ENCODE data around the gene SERINC2. TPM values are rescaled to one million over a fixed set of nuclear protein-coding genes. Genes with fewer than 3 reads are reported as not detected.
A peak's percentile ranks its signal among the peaks of the same experiment; 100 is the strongest.

Gene SERINC2
- total RNA-seq, 4 donors from 2014 or later, result 85.6 to 343 (median 250) TPM

DNA sequence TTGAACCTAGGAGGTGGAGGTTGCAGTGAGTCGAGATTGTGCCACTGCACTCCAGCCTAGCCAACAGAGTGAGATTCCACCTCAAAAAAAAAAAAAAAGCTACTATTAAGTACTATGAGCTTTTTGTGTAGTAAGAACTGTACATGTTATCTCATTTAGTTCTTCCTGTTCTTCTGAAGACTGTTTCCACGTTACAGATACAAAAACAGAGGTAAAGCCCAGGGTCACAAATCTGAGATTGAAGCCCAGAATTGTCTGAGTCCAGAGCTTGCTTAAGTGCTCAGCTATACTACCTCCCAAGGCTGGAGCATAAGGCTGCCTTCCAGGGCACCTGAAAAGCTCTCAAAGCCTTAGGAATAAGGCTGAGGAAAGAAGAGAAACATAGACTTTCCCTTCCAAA, 43.0 kb upstream of the SERINC2 start:
- DNase-seq, result no peak
- TF ChIP-seq POLR2AphosphoS5 (IDR thresholded peaks at IDR 0.05) (no peak), POLR2A (IDR thresholded peaks at IDR 0.05) (no peak), EP300 (IDR thresholded peaks at IDR 0.05; ENCODE audit: low read depth) (no peak)
- TF ChIP-seq, protein P1, sequence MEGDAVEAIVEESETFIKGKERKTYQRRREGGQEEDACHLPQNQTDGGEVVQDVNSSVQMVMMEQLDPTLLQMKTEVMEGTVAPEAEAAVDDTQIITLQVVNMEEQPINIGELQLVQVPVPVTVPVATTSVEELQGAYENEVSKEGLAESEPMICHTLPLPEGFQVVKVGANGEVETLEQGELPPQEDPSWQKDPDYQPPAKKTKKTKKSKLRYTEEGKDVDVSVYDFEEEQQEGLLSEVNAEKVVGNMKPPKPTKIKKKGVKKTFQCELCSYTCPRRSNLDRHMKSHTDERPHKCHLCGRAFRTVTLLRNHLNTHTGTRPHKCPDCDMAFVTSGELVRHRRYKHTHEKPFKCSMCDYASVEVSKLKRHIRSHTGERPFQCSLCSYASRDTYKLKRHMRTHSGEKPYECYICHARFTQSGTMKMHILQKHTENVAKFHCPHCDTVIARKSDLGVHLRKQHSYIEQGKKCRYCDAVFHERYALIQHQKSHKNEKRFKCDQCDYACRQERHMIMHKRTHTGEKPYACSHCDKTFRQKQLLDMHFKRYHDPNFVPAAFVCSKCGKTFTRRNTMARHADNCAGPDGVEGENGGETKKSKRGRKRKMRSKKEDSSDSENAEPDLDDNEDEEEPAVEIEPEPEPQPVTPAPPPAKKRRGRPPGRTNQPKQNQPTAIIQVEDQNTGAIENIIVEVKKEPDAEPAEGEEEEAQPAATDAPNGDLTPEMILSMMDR (IDR thresholded peaks at IDR 0.05), result no peak
- no peaks in the 10 kb centered on the region for H3K9me3 ChIP-seq
- H3K36me3 ChIP-seq, result no peaks in the 10 kb centered on the region
- in situ Hi-C loops (cut with MboI; ENCODE audit: low pct_ligation_motif_present in 1 of 4, low pct_unique_long_range_greater_than_20kb in 1 of 4, low sequenced_read_pairs in 3 of 4), result no loop called here
- WGBS, 2 donors (ENCODE audit: low coverage in 1 of 2), result 66 to 70% methylated on average over 2 of the region's 2 CpGs
- H3K27me3 ChIP-seq, result no peaks in the 10 kb centered on the region
- intact Hi-C loops (cut with DNase I; ENCODE audit: low total_unique reads), result no loop called here
- peaks cover 8 to 53% (median 47%) of the 10 kb centered on the region in 4 donors for H3K4me1 ChIP-seq
- H3K27ac ChIP-seq, result no peak overlapping the region
- H3K4me3 ChIP-seq, result no peak overlapping the region

DNA sequence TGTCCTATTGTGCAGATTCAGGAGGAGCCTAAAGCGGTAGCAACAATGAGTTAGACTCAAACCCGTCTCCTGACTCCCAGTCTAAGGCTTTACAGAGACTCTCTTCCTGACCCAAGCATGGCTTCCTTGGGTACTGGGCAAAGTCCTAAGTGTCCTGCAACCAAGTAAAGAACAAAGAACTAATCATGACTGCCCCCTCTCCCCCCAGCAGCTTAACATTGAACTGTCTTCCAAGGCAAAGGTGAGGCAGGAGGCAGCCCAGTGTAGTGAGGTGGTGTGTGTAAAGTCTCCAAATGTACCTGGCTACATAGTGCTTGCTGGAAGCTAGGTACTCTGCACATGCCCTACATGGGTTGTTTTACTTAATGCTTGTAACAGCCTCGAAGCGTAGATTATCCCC, 42.4 kb upstream of the SERINC2 start:
- DNase-seq, result no peak
- Histone ChIP-seq H3K9me3 (no peaks in the 10 kb centered on the region), H3K27ac (no peak overlapping the region), H3K36me3 (no peaks in the 10 kb centered on the region), H3K4me3 (no peak overlapping the region), H3K4me1 (peaks cover 8 to 53% (median 47%) of the 10 kb centered on the region in 4 donors), H3K27me3 (no peaks in the 10 kb centered on the region)
- TF ChIP-seq, protein P1 (IDR thresholded peaks at IDR 0.05), result no peak
- TF ChIP-seq POLR2A (IDR thresholded peaks at IDR 0.05), result no peak
- no peak for TF ChIP-seq POLR2AphosphoS5 (IDR thresholded peaks at IDR 0.05)
- TF ChIP-seq EP300 (IDR thresholded peaks at IDR 0.05; ENCODE audit: low read depth), result no peak
- intact Hi-C loops (cut with DNase I; ENCODE audit: low total_unique reads) (no loop called here), in situ Hi-C loops (cut with MboI; ENCODE audit: low pct_ligation_motif_present in 1 of 4, low pct_unique_long_range_greater_than_20kb in 1 of 4, low sequenced_read_pairs in 3 of 4) (no loop called here)
- 91% methylated on average over 4 of the region's 4 CpGs; no CpG with 5 or more reads in 1 of the 2 donors for WGBS, 2 donors (ENCODE audit: low coverage in 1 of 2)

DNA sequence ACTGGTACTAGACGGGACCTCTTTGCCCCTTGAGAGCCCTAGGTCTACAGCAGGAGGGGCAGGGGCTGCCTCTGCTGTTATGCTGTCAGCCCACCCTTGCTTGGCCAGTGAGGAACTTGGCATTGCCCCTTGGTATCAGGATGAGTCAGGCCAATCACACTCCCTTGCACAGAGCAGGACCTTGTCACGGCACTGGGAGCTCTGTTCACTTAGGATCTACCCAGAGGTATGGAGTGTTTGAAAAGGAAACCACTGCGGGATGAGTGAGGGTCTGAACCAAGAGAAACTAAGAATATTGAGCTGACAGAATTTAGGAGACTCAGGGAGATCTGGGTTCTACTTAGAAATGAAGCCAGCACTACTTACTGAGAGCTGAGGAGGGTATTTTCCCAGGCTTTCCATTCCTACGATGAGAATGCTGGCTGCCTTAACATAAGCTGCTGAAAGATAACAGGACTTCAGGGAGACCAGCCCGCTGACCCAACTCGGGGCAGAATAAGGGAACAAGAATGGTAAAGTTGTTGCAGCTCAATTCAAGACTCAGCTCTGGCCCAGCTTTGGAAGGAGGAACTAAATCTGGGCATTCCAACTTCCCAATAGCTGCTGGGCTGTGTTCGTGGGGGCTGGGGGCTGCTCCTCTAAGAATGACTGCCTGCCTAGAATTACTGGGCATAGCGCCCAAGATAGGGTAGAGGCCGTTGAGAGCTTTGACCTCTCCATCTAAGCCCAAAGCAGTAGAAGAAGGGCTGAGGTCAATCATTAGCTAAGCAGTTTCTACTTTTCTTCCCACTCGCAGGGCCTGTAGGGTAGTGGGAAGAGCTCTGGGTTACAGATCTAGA, 41.7 kb upstream of the SERINC2 start:
- Histone ChIP-seq H3K4me3 (no peak overlapping the region), H3K9me3 (no peaks in the 10 kb centered on the region), H3K4me1 (peaks cover 8 to 53% (median 47%) of the 10 kb centered on the region in 4 donors), H3K27me3 (no peaks in the 10 kb centered on the region), H3K27ac (peak overlapping the region; percentile 8 to 86 (median 81)), H3K36me3 (no peaks in the 10 kb centered on the region)
- no peak for DNase-seq
- WGBS, 2 donors (ENCODE audit: low coverage in 1 of 2), result 50 to 64% methylated on average over 1 to 10 of the region's 10 CpGs
- intact Hi-C loops (cut with DNase I; ENCODE audit: low total_unique reads), result no loop called here
- TF ChIP-seq, protein P1 (IDR thresholded peaks at IDR 0.05), result no peak
- TF ChIP-seq POLR2A (IDR thresholded peaks at IDR 0.05) (no peak), EP300 (IDR thresholded peaks at IDR 0.05; ENCODE audit: low read depth) (no peak), POLR2AphosphoS5 (IDR thresholded peaks at IDR 0.05) (no peak)
- in situ Hi-C loops (cut with MboI; ENCODE audit: low pct_ligation_motif_present in 1 of 4, low pct_unique_long_range_greater_than_20kb in 1 of 4, low sequenced_read_pairs in 3 of 4), result no loop called here

DNA sequence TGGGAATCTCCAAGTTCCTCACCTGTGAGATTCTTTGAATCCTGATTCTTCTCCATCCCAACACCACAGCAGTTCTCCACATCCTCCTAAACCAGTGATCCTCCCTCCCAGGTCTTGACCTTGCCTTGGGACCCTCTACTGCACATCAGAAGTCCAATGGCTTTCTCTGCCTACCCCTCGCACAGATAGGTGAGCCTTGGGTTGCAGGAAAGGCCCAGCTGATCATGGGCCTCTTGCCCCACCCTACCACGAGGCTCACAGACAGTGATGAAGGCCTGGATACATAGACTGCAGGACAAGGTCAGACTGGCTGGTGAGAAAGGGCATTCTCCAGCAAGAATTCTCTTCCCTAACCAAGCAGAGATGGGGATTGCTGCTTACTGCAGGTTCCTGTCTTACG, 41.0 kb upstream of the SERINC2 start:
- DNase-seq, result no peak
- TF ChIP-seq EP300 (IDR thresholded peaks at IDR 0.05; ENCODE audit: low read depth) (no peak), POLR2AphosphoS5 (IDR thresholded peaks at IDR 0.05) (no peak), POLR2A (IDR thresholded peaks at IDR 0.05) (no peak)
- TF ChIP-seq, protein P1 (IDR thresholded peaks at IDR 0.05), result no peak
- no peaks in the 10 kb centered on the region for H3K36me3 ChIP-seq
- H3K4me3 ChIP-seq, result no peak overlapping the region
- in situ Hi-C loops (cut with MboI; ENCODE audit: low pct_ligation_motif_present in 1 of 4, low pct_unique_long_range_greater_than_20kb in 1 of 4, low sequenced_read_pairs in 3 of 4) (no loop called here), intact Hi-C loops (cut with DNase I; ENCODE audit: low total_unique reads) (no loop called here)
- WGBS, 2 donors (ENCODE audit: low coverage in 1 of 2), result 65 to 100% methylated on average over 1 to 3 of the region's 3 CpGs
- H3K9me3 ChIP-seq, result no peaks in the 10 kb centered on the region
- no peaks in the 10 kb centered on the region for H3K27me3 ChIP-seq
- H3K4me1 ChIP-seq, result peaks cover 8 to 53% (median 49%) of the 10 kb centered on the region in 4 donors
- H3K27ac ChIP-seq, result peak overlapping the region; percentile 8 to 86 (median 81)

Measured in transverse colon (tissue), 4 donors.